ENCODE measurements around the gene PC.

Gene PC

DNA sequence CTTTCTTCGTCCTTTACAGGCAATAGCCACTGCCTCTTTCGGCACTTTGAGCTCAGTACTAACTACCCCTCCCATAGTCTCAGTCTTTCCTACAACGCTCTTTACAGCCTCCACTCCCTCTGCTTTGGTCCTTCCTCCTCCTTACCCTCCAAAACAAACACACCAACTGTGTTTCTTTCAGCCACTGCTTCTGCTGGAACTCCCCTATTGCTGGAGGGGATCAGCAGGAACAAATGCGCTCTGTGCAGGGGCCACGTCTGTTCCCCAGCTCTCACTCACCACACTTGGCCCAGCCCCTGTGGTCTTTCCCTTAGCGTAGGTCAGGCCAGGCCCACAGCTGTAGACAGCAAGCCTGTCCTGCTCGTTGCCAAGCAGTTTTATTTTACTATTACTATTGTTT, 42.3 kb downstream of the PC start:
- Histone ChIP-seq H2BK12ac (ENCODE audit: low read length in 2 of 2) (no peak overlapping the region), H4K91ac (ENCODE audit: low read length) (no peak overlapping the region), H2BK120ac (ENCODE audit: low read depth, low read length) (no peak overlapping the region), H2AK5ac (ENCODE audit: low read length, severe bottlenecking) (peak overlapping the region; percentile 94), H2BK15ac (ENCODE audit: low read depth, poor library complexity, severe bottlenecking) (no peak overlapping the region), H3K9ac (ENCODE audit: low read length) (no peak overlapping the region), H3K9me3 (ENCODE audit: control insufficient read depth, low read length) (no peaks in the 10 kb centered on the region), H3K4me2 (ENCODE audit: low read length, poor library complexity, severe bottlenecking) (no peak overlapping the region), H2AFZ (ENCODE audit: low read depth, low read length) (no peak overlapping the region), H3K27me3 (ENCODE audit: control insufficient read depth in 1 of 2, insufficient read depth in 1 of 2, low read length in 2 of 2) (no peaks in the 10 kb centered on the region), H3K4me1 (ENCODE audit: control insufficient read depth, insufficient read depth, low read depth, low read length) (peaks cover 20% of the 10 kb centered on the region), H4K8ac (ENCODE audit: low read length) (no peak overlapping the region), H3K4me3 (ENCODE audit: insufficient read depth in 1 of 2, low read depth in 1 of 2, low read length in 2 of 2) (no peak overlapping the region), H3K27ac (ENCODE audit: low read length, poor library complexity, severe bottlenecking) (peak overlapping the region; percentile 65), H3K18ac (ENCODE audit: low read depth in 1 of 2, low read length in 2 of 2) (no peak overlapping the region), H3K4ac (ENCODE audit: low read depth in 1 of 2, low read length in 2 of 2) (no peak overlapping the region), H2BK5ac (ENCODE audit: low read depth, low read length, poor library complexity, severe bottlenecking) (no peak overlapping the region), H3K23ac (ENCODE audit: low read length in 2 of 2) (no peak overlapping the region), H3K14ac (ENCODE audit: low read length in 2 of 2) (no peak overlapping the region), H3K79me1 (replicated peaks; ENCODE audit: low read length, poor library complexity, severe bottlenecking) (peaks cover 14% of the 10 kb centered on the region), H3K36me3 (ENCODE audit: control insufficient read depth in 1 of 2, insufficient read depth in 2 of 2, low read depth in 1 of 2, low read length in 2 of 2) (no peaks in the 10 kb centered on the region)
- WGBS: 89% methylated on average over 7 of the region's 7 CpGs
- DNase-seq: no peak

DNA sequence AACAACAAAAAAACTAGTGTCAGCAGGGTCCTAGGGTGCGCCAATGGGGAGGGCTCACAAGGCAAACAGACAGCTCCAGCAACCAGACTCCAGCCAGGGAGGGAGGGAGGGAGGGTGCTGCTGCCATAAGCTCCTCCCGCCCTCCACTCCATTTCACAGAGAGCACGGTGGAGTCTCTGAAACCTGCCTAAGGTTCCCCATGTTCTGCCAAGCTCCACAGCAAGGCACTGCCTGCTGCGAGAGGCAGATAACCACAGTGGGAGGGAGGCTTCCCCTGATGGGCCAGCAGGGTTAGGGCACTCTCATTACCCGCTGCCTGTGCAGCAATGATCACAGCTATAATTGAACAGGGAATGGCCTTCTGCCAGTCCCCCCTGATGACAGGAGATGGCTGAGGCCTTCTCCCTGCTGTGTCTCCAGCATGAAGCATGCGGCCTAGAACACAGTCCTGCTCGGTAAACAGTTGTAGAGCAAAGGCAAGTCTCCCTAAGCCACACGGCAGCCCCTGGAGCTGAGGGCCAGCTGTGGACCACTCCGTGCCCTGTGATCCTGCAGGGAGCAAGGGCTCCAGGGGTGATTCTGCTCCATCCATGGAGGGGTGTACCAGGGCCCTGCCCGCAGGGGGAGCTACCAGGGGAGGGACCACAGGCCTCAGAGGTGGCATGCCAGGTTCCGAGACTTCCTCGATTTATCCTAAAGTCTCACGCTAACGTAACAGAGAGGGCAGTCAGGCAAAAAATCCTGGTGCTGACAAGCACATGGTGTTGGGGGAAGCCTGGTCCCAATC, 42.9 kb downstream of the PC start:
- H3K14ac ChIP-seq (ENCODE audit: low read length in 2 of 2): no peak overlapping the region
- no peak overlapping the region for H3K9ac ChIP-seq (ENCODE audit: low read length)
- H3K79me1 ChIP-seq (replicated peaks; ENCODE audit: low read length, poor library complexity, severe bottlenecking): peaks cover 14% of the 10 kb centered on the region
- H4K91ac ChIP-seq (ENCODE audit: low read length): no peak overlapping the region
- no peak overlapping the region for H2AK5ac ChIP-seq (ENCODE audit: low read length, severe bottlenecking)
- no peak overlapping the region for H2BK12ac ChIP-seq (ENCODE audit: low read length in 2 of 2)
- H3K4ac ChIP-seq (ENCODE audit: low read depth in 1 of 2, low read length in 2 of 2): no peak overlapping the region
- no peak overlapping the region for H3K4me3 ChIP-seq (ENCODE audit: insufficient read depth in 1 of 2, low read depth in 1 of 2, low read length in 2 of 2)
- H3K23ac ChIP-seq (ENCODE audit: low read length in 2 of 2): no peak overlapping the region
- no peak overlapping the region for H2AFZ ChIP-seq (ENCODE audit: low read depth, low read length)
- DNase-seq: no peak
- H2BK5ac ChIP-seq (ENCODE audit: low read depth, low read length, poor library complexity, severe bottlenecking): no peak overlapping the region
- H3K4me1 ChIP-seq (ENCODE audit: control insufficient read depth, insufficient read depth, low read depth, low read length): peaks cover 20% of the 10 kb centered on the region
- H3K4me2 ChIP-seq (ENCODE audit: low read length, poor library complexity, severe bottlenecking): no peak overlapping the region
- no peaks in the 10 kb centered on the region for H3K9me3 ChIP-seq (ENCODE audit: control insufficient read depth, low read length)
- 88% methylated on average over 14 of the region's 14 CpGs for WGBS
- no peaks in the 10 kb centered on the region for H3K36me3 ChIP-seq (ENCODE audit: control insufficient read depth in 1 of 2, insufficient read depth in 2 of 2, low read depth in 1 of 2, low read length in 2 of 2)
- H2BK15ac ChIP-seq (ENCODE audit: low read depth, poor library complexity, severe bottlenecking): no peak overlapping the region
- no peak overlapping the region for H2BK120ac ChIP-seq (ENCODE audit: low read depth, low read length)
- no peak overlapping the region for H3K27ac ChIP-seq (ENCODE audit: low read length, poor library complexity, severe bottlenecking)
- no peak overlapping the region for H3K18ac ChIP-seq (ENCODE audit: low read depth in 1 of 2, low read length in 2 of 2)
- H4K8ac ChIP-seq (ENCODE audit: low read length): no peak overlapping the region
- H3K27me3 ChIP-seq (ENCODE audit: control insufficient read depth in 1 of 2, insufficient read depth in 1 of 2, low read length in 2 of 2): no peaks in the 10 kb centered on the region

DNA sequence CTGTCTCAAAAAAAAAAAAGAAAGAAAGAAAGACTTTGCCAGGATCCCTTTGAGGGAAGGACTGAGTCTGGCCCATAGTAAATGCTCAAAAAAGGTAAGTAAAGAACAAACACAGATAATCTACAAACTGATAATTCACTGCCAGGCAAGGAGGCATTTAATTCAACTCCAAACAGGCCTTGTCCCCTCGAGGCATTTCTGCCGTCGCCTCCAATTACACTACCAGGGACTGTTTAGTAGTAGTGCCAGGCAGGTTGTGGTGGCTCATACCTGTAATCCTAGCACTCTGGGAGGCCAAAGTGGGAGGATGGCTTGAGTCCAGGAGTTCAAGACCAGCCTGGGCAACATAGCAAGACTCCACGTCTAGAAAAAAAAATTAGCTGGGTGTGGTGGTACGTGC, 43.7 kb downstream of the PC start:
- no peak overlapping the region for H3K4me2 ChIP-seq (ENCODE audit: low read length, poor library complexity, severe bottlenecking)
- no peak overlapping the region for H2BK15ac ChIP-seq (ENCODE audit: low read depth, poor library complexity, severe bottlenecking)
- no peak overlapping the region for H3K23ac ChIP-seq (ENCODE audit: low read length in 2 of 2)
- no peak overlapping the region for H3K9ac ChIP-seq (ENCODE audit: low read length)
- no peak overlapping the region for H3K14ac ChIP-seq (ENCODE audit: low read length in 2 of 2)
- H3K36me3 ChIP-seq (ENCODE audit: control insufficient read depth in 1 of 2, insufficient read depth in 2 of 2, low read depth in 1 of 2, low read length in 2 of 2): peaks cover 0 to 2% of the 10 kb centered on the region in 2 experiments
- H2BK12ac ChIP-seq (ENCODE audit: low read length in 2 of 2): no peak overlapping the region
- H3K27me3 ChIP-seq (ENCODE audit: control insufficient read depth in 1 of 2, insufficient read depth in 1 of 2, low read length in 2 of 2): no peaks in the 10 kb centered on the region
- H3K79me1 ChIP-seq (replicated peaks; ENCODE audit: low read length, poor library complexity, severe bottlenecking): peaks cover 14% of the 10 kb centered on the region
- H2BK120ac ChIP-seq (ENCODE audit: low read depth, low read length): no peak overlapping the region
- H2BK5ac ChIP-seq (ENCODE audit: low read depth, low read length, poor library complexity, severe bottlenecking): no peak overlapping the region
- H4K8ac ChIP-seq (ENCODE audit: low read length): no peak overlapping the region
- no peak overlapping the region for H2AFZ ChIP-seq (ENCODE audit: low read depth, low read length)
- no peak overlapping the region for H2AK5ac ChIP-seq (ENCODE audit: low read length, severe bottlenecking)
- DNase-seq: no peak
- no peak overlapping the region for H4K91ac ChIP-seq (ENCODE audit: low read length)
- no peak overlapping the region for H3K27ac ChIP-seq (ENCODE audit: low read length, poor library complexity, severe bottlenecking)
- WGBS: 95% methylated on average over 4 of the region's 5 CpGs
- H3K4me3 ChIP-seq (ENCODE audit: insufficient read depth in 1 of 2, low read depth in 1 of 2, low read length in 2 of 2): no peak overlapping the region
- peaks cover 20% of the 10 kb centered on the region for H3K4me1 ChIP-seq (ENCODE audit: control insufficient read depth, insufficient read depth, low read depth, low read length)
- H3K18ac ChIP-seq (ENCODE audit: low read depth in 1 of 2, low read length in 2 of 2): no peak overlapping the region
- H3K4ac ChIP-seq (ENCODE audit: low read depth in 1 of 2, low read length in 2 of 2): no peak overlapping the region
- H3K9me3 ChIP-seq (ENCODE audit: control insufficient read depth, low read length): no peaks in the 10 kb centered on the region

DNA sequence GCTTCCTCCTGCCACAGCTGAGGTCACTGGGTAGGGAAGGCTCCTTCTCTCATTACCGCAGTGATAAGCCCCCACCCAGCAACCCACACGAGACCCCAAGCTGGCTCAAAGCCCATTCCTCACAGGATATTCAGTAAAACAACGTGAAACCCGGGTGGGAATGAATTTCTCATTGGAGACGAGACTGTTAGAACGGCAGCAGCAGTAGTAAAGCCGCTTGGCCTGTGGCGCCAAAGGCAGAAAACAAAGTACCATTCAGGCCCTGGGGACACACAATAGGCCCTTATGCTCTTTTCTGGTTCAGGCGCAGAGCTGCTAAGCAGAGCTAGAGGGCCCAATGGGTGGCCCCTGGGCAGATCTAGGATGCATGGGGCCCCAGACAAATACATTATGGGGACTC, 45.3 kb downstream of the PC start:
- no peak for DNase-seq

More for the DNA sequence above, 45.3 kb downstream of the PC start:
- peaks cover 0 to 6% of the 10 kb centered on the region in 2 experiments for H3K36me3 ChIP-seq (ENCODE audit: control insufficient read depth in 1 of 2, insufficient read depth in 2 of 2, low read depth in 1 of 2, low read length in 2 of 2)
- H2BK12ac ChIP-seq (ENCODE audit: low read length in 2 of 2): no peak overlapping the region
- H3K9me3 ChIP-seq (ENCODE audit: control insufficient read depth, low read length): no peaks in the 10 kb centered on the region
- no peak overlapping the region for H2BK5ac ChIP-seq (ENCODE audit: low read depth, low read length, poor library complexity, severe bottlenecking)
- peaks cover 14% of the 10 kb centered on the region for H3K79me1 ChIP-seq (replicated peaks; ENCODE audit: low read length, poor library complexity, severe bottlenecking)
- no peak overlapping the region for H3K23ac ChIP-seq (ENCODE audit: low read length in 2 of 2)
- no peak overlapping the region for H3K4me3 ChIP-seq (ENCODE audit: insufficient read depth in 1 of 2, low read depth in 1 of 2, low read length in 2 of 2)
- no peak overlapping the region for H3K18ac ChIP-seq (ENCODE audit: low read depth in 1 of 2, low read length in 2 of 2)
- H3K27me3 ChIP-seq (ENCODE audit: control insufficient read depth in 1 of 2, insufficient read depth in 1 of 2, low read length in 2 of 2): no peaks in the 10 kb centered on the region
- H3K9ac ChIP-seq (ENCODE audit: low read length): no peak overlapping the region
- H3K4me1 ChIP-seq (ENCODE audit: control insufficient read depth, insufficient read depth, low read depth, low read length): peaks cover 24% of the 10 kb centered on the region
- no peak overlapping the region for H3K4me2 ChIP-seq (ENCODE audit: low read length, poor library complexity, severe bottlenecking)
- no peak overlapping the region for H2AK5ac ChIP-seq (ENCODE audit: low read length, severe bottlenecking)
- 90% methylated on average over 9 of the region's 9 CpGs for WGBS
- no peak overlapping the region for H3K27ac ChIP-seq (ENCODE audit: low read length, poor library complexity, severe bottlenecking)
- no peak overlapping the region for H2BK120ac ChIP-seq (ENCODE audit: low read depth, low read length)
- H2AFZ ChIP-seq (ENCODE audit: low read depth, low read length): no peak overlapping the region
- H3K14ac ChIP-seq (ENCODE audit: low read length in 2 of 2): no peak overlapping the region
- H2BK15ac ChIP-seq (ENCODE audit: low read depth, poor library complexity, severe bottlenecking): no peak overlapping the region
- H3K4ac ChIP-seq (ENCODE audit: low read depth in 1 of 2, low read length in 2 of 2): no peak overlapping the region
- H4K8ac ChIP-seq (ENCODE audit: low read length): no peak overlapping the region
- no peak overlapping the region for H4K91ac ChIP-seq (ENCODE audit: low read length)
